Heart left ventricle (tissue), 16 donors: ENCODE results near the gene HOXA2. TPM values are rescaled to one million over a fixed set of nuclear protein-coding genes. Genes with fewer than 3 reads are reported as not detected.

Experiments used
- ATAC-seq, 4 donors: fragments of 200-7000 bp; cut with Tn5 transposase; one replicate each; pipeline ENCODE4 v1.9.1; 2020 to 2022; ENCODE audit warnings: moderate library complexity in 4 of 4, mild to moderate bottlenecking in 3 of 4, moderate number of reproducible peaks in 1 of 4
- DNase-seq, 5 donors: peaks; one replicate each; pipeline ENCODE4 v3.0.0-alpha.2; 2020
- H3K27ac ChIP-seq, 12 donors: fragments of 200-600 bp; sonication (generic) in 4 of 12; one replicate each; pipeline versions ENCODE4 v1.5.0 to v1.8.0; 2016 to 2022; ENCODE audit warnings: mild to moderate bottlenecking in 2 of 12
- H3K27me3 ChIP-seq, 9 donors: fragments of 200-600 bp; sonication (generic) in 2 of 9; one replicate each; pipeline versions ENCODE4 v1.5.1 to v1.8.0; 2016 to 2022; ENCODE audit warnings: mild to moderate bottlenecking in 3 of 9
- H3K36me3 ChIP-seq, 9 donors: fragments of 200-600 bp; sonication (generic) in 2 of 9; one replicate each; pipeline versions ENCODE4 v1.5.0 to v1.8.0; 2018 to 2022; ENCODE audit warnings: mild to moderate bottlenecking in 2 of 9
- H3K4me1 ChIP-seq, 12 donors: fragments of 200-600 bp; sonication (generic) in 4 of 12; one replicate each; pipeline versions ENCODE4 v1.5.0 to v1.8.0; 2016 to 2022; ENCODE audit warnings: mild to moderate bottlenecking in 3 of 12
- H3K4me3 ChIP-seq, 12 donors: fragments of 200-600 bp; sonication (generic) in 4 of 12; one replicate each; pipeline versions ENCODE4 v1.5.0 to v1.8.0; 2017 to 2022; ENCODE audit warnings: mild to moderate bottlenecking in 9 of 12, moderate library complexity in 4 of 12
- H3K9me3 ChIP-seq, 12 donors: fragments of 200-600 bp; sonication (generic) in 4 of 12; one replicate each; pipeline versions ENCODE4 v1.5.0 to v1.8.0; 2016 to 2022; ENCODE audit warnings: mild to moderate bottlenecking in 1 of 12
- POLR2A ChIP-seq, 2 donors: fragments of 450-650 bp; IDR thresholded peaks; one replicate each; pipeline ENCODE4 v1.6.1; 2017; ENCODE audit warnings: antibody characterized with exemption in 2 of 2, mild to moderate bottlenecking in 2 of 2, moderate library complexity in 2 of 2
- WGBS, 4 donors: extraction: QIAGEN DNeasy Blood & Tissue Kit in 2 of 4; methylation state at CpG; one replicate each; pipeline versions ENCODE4 v1.1.5 to v1.1.7; 2013 to 2018; 5-methylcytosine and 5-hydroxymethylcytosine counted together
- intact Hi-C, 10 donors: fragments of 100-400 bp; cut with DNase I; formaldehyde crosslinking; loops; one replicate each; pipeline versions ENCODE4 v1.11.1 to v1.14.2; 2022
- polyA plus RNA-seq, 2 donors: library from polyadenylated mRNA; stranded (reverse); fragments of 200-250 nt; gene quantifications; one replicate each; pipeline ENCODE4 v1.2.3, GENCODE V29; 2013
- total RNA-seq, 9 donors: library from RNA; depleted of rRNA in 2 of 9; stranded (reverse); fragments of >200 nt in 2 of 9; fragmentation: NEBNext Ultra II Directional in 3 of 9; extraction: Animal tissue kit (Norgen Biotek cat#: 25700) in 3 of 9; gene quantifications; one replicate each; pipeline versions ENCODE4 v1.1.0 to v1.2.4, GENCODE V29; 2016 to 2023
- TF ChIP-seq, protein P1 (sequence below), 12 donors: fragments of 200-600 bp; sonication (generic) in 4 of 12; IDR thresholded peaks; one replicate each; pipeline versions ENCODE4 v1.5.0 to v1.8.0; 2018 to 2022; ENCODE audit warnings: antibody characterized with exemption in 12 of 12, mild to moderate bottlenecking in 5 of 12
- donor health status: ischemic (EF 13 %, LVEDD 7.1; RV severe dilation, severe dysfunction).
- donor health status: healthy with polysubstance abuse.
- donor health status: DM: no; HTN: yes; CAD: no.
- donor health status: DM: no; HTN: no; CAD: no.
- donor health status: ischemic (EF 25% LVEDD 6.9; RV normal size, moderate dysfunction).
- donor health status: ischemic (EF 25% LVEDD 5.7; RV mildly dilated, moderate dysfunction).
- donor health status: healthy.
- donor health status: DM: yes; HTN: yes; CAD: no.
- donor health status: ischemic (EF 35%, LVEDD 5.7; RV mildly dilated, moderate dysfunction).
- donor health status: nonischemic (EF 11% LVEDD 7.7; RV severe dilation, severe dysfunction).
- donor health status: DM: yes; HTN: yes; CAD: no.
- donor health status: PGD.
- donor health status: ischemic (EF 29% LVEDD 5.4; RV normal size, mild dysfunction).
- donor health status: nonischemic (EF 23%, LVEDD 6.1; RV moderate dilation, normal function).

HOXA2 gene
- total and polyA plus RNA-seq, 11 donors, result 0.03 to 0.57 (median 0.14) TPM; not detected in 8

DNA sequence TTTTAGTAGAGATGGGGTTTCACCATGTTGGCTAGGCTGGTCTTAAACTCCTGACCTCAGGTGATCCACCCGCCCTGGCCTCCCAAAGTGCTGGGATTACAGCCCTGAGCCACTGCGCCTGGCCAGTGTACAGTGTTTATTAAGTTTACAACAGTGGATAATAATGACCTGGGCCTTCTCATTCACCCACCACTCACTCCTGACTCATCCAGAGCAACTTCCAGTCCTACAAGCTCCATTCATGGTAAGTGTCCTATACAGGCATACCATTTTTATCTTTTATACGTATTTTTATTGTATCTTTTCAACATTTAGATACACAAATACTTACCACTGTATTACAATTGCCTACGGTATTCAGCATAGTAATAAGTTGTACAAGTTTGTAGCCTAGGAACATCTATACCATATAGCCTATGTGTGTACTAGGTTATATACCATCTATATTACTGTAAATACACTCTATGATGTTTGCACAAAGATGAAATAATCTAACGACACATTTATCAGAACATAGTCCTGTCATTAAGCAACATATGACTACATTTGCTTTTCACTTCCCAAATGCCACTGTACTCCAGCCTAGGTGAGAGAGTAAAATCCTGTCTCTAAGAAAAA, 23.8 kb downstream of the HOXA2 start:
- H3K27ac ChIP-seq, result peak overlapping the region in 1 of 12 donors; percentile 18
- DNase-seq (no peak), ATAC-seq (no peak)
- H3K27me3 ChIP-seq, result peaks cover 0 to 29% (median 0%) of the 10 kb centered on the region in 9 donors
- no peak overlapping the region for H3K4me3 ChIP-seq
- H3K4me1 ChIP-seq, result peaks cover 0 to 6% (median 0%) of the 10 kb centered on the region in 12 donors
- no peaks in the 10 kb centered on the region for H3K36me3 ChIP-seq
- WGBS, 4 donors, result 90 to 95% (median 91%) methylated on average over 5 of the region's 5 CpGs
- no peak for TF ChIP-seq POLR2A (IDR thresholded peaks at IDR 0.05)
- TF ChIP-seq, protein P1, sequence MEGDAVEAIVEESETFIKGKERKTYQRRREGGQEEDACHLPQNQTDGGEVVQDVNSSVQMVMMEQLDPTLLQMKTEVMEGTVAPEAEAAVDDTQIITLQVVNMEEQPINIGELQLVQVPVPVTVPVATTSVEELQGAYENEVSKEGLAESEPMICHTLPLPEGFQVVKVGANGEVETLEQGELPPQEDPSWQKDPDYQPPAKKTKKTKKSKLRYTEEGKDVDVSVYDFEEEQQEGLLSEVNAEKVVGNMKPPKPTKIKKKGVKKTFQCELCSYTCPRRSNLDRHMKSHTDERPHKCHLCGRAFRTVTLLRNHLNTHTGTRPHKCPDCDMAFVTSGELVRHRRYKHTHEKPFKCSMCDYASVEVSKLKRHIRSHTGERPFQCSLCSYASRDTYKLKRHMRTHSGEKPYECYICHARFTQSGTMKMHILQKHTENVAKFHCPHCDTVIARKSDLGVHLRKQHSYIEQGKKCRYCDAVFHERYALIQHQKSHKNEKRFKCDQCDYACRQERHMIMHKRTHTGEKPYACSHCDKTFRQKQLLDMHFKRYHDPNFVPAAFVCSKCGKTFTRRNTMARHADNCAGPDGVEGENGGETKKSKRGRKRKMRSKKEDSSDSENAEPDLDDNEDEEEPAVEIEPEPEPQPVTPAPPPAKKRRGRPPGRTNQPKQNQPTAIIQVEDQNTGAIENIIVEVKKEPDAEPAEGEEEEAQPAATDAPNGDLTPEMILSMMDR (IDR thresholded peaks at IDR 0.05), result no peak
- peaks cover 0 to 10% (median 0%) of the 10 kb centered on the region in 12 donors for H3K9me3 ChIP-seq
- intact Hi-C loops, result loop anchor here in 1 of 10 donors (10.0 kb wide), 1 partner anchor 64 kb away; no protein-coding TSS in a partner anchor

DNA sequence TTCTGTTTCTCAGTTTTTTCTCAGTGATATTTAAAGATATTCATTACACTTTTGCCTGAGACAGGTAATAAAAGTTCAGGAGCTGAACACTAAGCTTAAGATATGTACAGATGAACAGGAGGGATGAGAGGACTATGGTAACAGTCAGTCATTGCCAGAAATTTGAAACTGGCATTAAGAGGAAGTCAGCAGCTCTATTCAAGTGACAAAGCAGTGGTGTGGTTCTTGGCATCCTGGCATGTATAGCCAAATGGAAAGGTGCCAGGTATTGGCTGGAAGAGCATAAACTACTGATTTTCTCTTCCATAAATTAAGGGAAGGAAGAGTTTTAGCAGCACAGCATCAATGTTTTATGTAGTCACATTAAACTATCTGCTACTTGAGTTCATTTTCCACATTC, 29.4 kb downstream of the HOXA2 start:
- intact Hi-C loops, result loop anchor here in 1 of 10 donors (10.0 kb wide), 1 partner anchor 58 kb away; no protein-coding TSS in a partner anchor
- ATAC-seq, result no peak
- peaks cover 0 to 37% (median 0%) of the 10 kb centered on the region in 9 donors for H3K27me3 ChIP-seq

DNA sequence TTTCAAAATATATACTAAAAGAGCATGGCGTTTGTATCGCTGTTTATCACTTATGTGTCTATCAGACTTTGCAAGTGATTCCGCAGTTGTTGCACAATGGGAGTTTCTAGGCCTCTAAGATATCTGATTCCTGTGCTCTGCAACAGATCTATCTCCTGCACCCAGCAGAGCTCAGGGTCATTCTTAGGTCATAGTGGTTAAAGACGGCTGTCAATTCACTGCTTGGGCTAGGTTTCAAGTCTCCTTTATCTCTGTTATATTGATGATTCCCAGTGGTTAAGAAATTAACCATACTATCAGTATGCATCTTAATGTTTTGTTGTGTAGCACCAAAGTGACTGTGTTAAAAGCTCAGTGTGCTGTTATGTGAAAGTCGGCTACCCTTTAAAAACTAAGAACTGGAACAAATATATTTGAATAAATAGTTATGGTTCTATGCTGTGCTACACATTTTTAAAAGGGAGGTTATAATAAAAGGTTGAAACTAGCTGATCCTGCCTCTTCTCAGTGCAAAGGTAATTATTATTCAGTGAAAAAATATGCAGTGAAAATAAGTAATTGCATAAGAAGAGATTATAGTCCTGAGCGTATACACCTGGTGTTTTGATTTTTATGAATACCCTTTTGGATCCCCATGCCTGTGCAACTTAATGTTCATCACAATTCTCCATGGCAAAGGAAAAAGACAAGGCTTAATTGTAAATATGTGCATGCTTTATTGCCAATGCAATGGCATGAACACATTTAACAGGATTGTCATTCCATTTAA, 30.7 kb downstream of the HOXA2 start:
- H3K4me3 ChIP-seq, result no peak overlapping the region
- no peak for ATAC-seq
- H3K4me1 ChIP-seq, result no peaks in the 10 kb centered on the region
- no peak overlapping the region for H3K27ac ChIP-seq
- DNase-seq, result no peak
- peaks cover 0 to 49% (median 0%) of the 10 kb centered on the region in 9 donors for H3K27me3 ChIP-seq
- no peaks in the 10 kb centered on the region for H3K36me3 ChIP-seq
- intact Hi-C loops, result loop anchor here in 1 of 10 donors (10.0 kb wide), 1 partner anchor 57 kb away; no protein-coding TSS in a partner anchor
- 38 to 55% (median 49%) methylated on average over 6 of the region's 6 CpGs for WGBS, 4 donors
- TF ChIP-seq POLR2A (IDR thresholded peaks at IDR 0.05), result no peak
- TF ChIP-seq, protein P1 (IDR thresholded peaks at IDR 0.05), result no peak
- H3K9me3 ChIP-seq, result peaks cover 0 to 10% (median 0%) of the 10 kb centered on the region in 12 donors

More for the DNA sequence above, 29.4 kb downstream of the HOXA2 start:
- TF ChIP-seq, protein P1 (IDR thresholded peaks at IDR 0.05), result no peak
- TF ChIP-seq POLR2A (IDR thresholded peaks at IDR 0.05), result no peak
- DNase-seq, result no peak
- Histone ChIP-seq H3K9me3 (peaks cover 0 to 10% (median 0%) of the 10 kb centered on the region in 12 donors), H3K36me3 (no peaks in the 10 kb centered on the region), H3K4me3 (no peak overlapping the region), H3K27ac (no peak overlapping the region), H3K4me1 (no peaks in the 10 kb centered on the region)

DNA sequence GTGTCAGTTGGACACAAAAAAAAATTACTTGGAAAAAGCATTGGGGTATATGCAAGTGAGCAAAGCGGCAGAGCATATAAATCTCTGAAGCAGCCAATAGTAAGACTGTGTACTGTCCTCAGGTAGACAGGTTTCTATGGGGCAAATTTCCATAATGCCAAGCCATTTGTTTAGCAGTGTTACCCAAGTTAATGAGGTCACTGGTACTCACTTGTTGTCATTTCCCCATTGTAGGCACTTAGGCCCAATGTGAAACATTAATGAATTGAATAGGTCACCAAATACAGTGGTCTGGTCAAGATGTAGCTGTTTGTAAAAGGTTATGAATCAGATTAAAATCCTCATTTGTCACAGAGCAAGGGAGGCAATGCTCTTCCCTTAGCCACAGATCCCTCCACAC, 34.2 kb downstream of the HOXA2 start:
- ATAC-seq (no peak), DNase-seq (no peak)
- Histone ChIP-seq H3K9me3 (no peaks in the 10 kb centered on the region), H3K27me3 (peaks cover 0 to 44% (median 0%) of the 10 kb centered on the region in 9 donors), H3K4me1 (no peaks in the 10 kb centered on the region), H3K36me3 (no peaks in the 10 kb centered on the region), H3K27ac (no peak overlapping the region), H3K4me3 (no peak overlapping the region)
- intact Hi-C loops, result no loop called here
- 96 to 97% (median 97%) methylated on average over 1 of the region's 1 CpG for WGBS, 4 donors
- TF ChIP-seq, protein P1 (IDR thresholded peaks at IDR 0.05), result no peak
- TF ChIP-seq POLR2A (IDR thresholded peaks at IDR 0.05), result no peak
